ENCODE results near the gene NEDD4.
"Not testable (repeated sequence)": the region's sequence is repeated elsewhere in the genome, so short reads cannot be mapped to it uniquely, and the experiment has no call there.

NEDD4 gene

DNA sequence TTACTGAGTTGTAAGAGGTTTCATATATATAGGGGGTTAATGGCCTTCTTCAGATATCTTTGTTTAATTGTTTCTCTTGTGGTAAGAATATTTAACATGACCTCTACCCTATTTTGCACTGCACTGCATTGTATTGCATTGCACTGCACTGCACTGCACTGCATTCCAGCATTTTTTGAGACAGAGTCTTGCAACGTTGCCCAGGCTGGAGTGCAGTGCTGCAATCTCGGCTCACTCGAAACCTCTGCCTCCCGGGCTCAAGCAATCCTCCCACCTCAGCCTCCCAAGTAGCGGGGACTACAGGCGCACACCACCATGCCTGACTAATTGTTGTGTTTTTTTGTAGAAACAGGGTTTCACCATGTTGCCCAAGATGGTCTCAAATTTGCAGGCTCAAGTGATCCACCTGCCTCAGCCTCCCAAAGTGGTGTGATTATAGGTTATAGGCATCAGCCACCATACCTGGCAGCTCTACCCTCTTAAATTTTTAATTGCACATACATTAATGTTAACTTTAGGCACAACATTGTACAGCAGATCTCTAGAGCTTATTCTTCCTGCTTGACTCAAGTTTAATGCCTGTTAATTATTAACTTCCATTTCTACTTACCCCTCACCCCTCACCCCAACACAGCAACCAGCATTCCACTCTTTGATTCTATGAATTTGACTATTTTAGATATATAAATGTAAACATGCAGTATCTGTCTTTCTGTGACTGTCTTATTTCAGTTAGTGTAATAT lies 38.4 kb downstream of the NEDD4 start:
- H3K9ac ChIP-seq (ENCODE audit: low read length): no peak overlapping the region
- H4K91ac ChIP-seq (ENCODE audit: low read length): no peak overlapping the region
- 88% methylated on average over 4 of the region's 6 CpGs for WGBS
- no peak overlapping the region for H3K18ac ChIP-seq (ENCODE audit: low read depth in 1 of 2, low read length in 2 of 2)
- H2BK120ac ChIP-seq (ENCODE audit: low read depth, low read length): no peak overlapping the region
- H3K27me3 ChIP-seq (ENCODE audit: control insufficient read depth in 1 of 2, insufficient read depth in 1 of 2, low read length in 2 of 2): no peaks in the 10 kb centered on the region
- H3K9me3 ChIP-seq (ENCODE audit: control insufficient read depth, low read length): no peaks in the 10 kb centered on the region
- no peak overlapping the region for H3K27ac ChIP-seq (ENCODE audit: low read length, poor library complexity, severe bottlenecking)
- no peak overlapping the region for H2AFZ ChIP-seq (ENCODE audit: low read depth, low read length)
- no peak overlapping the region for H3K14ac ChIP-seq (ENCODE audit: low read length in 2 of 2)
- no peak overlapping the region for H2AK5ac ChIP-seq (ENCODE audit: low read length, severe bottlenecking)
- H3K79me1 ChIP-seq (replicated peaks; ENCODE audit: low read length, poor library complexity, severe bottlenecking): peaks cover 8% of the 10 kb centered on the region
- H3K36me3 ChIP-seq (ENCODE audit: control insufficient read depth in 1 of 2, insufficient read depth in 2 of 2, low read depth in 1 of 2, low read length in 2 of 2): peaks cover 0 to 2% of the 10 kb centered on the region in 2 experiments
- DNase-seq: no peak
- H3K4me3 ChIP-seq (ENCODE audit: insufficient read depth in 1 of 2, low read depth in 1 of 2, low read length in 2 of 2): no peak overlapping the region
- no peak overlapping the region for H2BK5ac ChIP-seq (ENCODE audit: low read depth, low read length, poor library complexity, severe bottlenecking)
- no peak overlapping the region for H2BK12ac ChIP-seq (ENCODE audit: low read length in 2 of 2)
- H2BK15ac ChIP-seq (ENCODE audit: low read depth, poor library complexity, severe bottlenecking): no peak overlapping the region
- H3K23ac ChIP-seq (ENCODE audit: low read length in 2 of 2): no peak overlapping the region
- H3K4ac ChIP-seq (ENCODE audit: low read depth in 1 of 2, low read length in 2 of 2): no peak overlapping the region
- H4K8ac ChIP-seq (ENCODE audit: low read length): no peak overlapping the region
- no peak overlapping the region for H3K4me2 ChIP-seq (ENCODE audit: low read length, poor library complexity, severe bottlenecking)
- H3K4me1 ChIP-seq (ENCODE audit: control insufficient read depth, insufficient read depth, low read depth, low read length): peaks cover 4% of the 10 kb centered on the region

GRCh38 chr15:55952501-55953274 lies 40.7 kb downstream of the NEDD4 start:
- H3K4me2 ChIP-seq (ENCODE audit: low read length, poor library complexity, severe bottlenecking); H3K23ac ChIP-seq (ENCODE audit: low read length in 2 of 2); H2AK5ac ChIP-seq (ENCODE audit: low read length, severe bottlenecking); H3K18ac ChIP-seq (ENCODE audit: low read depth in 1 of 2, low read length in 2 of 2); H2BK15ac ChIP-seq (ENCODE audit: low read depth, poor library complexity, severe bottlenecking); H4K8ac ChIP-seq (ENCODE audit: low read length); H4K91ac ChIP-seq (ENCODE audit: low read length); H3K4me1 ChIP-seq (ENCODE audit: control insufficient read depth, insufficient read depth, low read depth, low read length); H3K4me3 ChIP-seq (ENCODE audit: insufficient read depth in 1 of 2, low read depth in 1 of 2, low read length in 2 of 2); H3K4ac ChIP-seq (ENCODE audit: low read depth in 1 of 2, low read length in 2 of 2); H2AFZ ChIP-seq (ENCODE audit: low read depth, low read length); H3K9ac ChIP-seq (ENCODE audit: low read length); H2BK5ac ChIP-seq (ENCODE audit: low read depth, low read length, poor library complexity, severe bottlenecking); H3K79me1 ChIP-seq (replicated peaks; ENCODE audit: low read length, poor library complexity, severe bottlenecking); H2BK12ac ChIP-seq (ENCODE audit: low read length in 2 of 2); H3K27ac ChIP-seq (ENCODE audit: low read length, poor library complexity, severe bottlenecking); DNase-seq; H3K14ac ChIP-seq (ENCODE audit: low read length in 2 of 2); H3K27me3 ChIP-seq (ENCODE audit: control insufficient read depth in 1 of 2, insufficient read depth in 1 of 2, low read length in 2 of 2); H2BK120ac ChIP-seq (ENCODE audit: low read depth, low read length); H3K9me3 ChIP-seq (ENCODE audit: control insufficient read depth, low read length); H3K36me3 ChIP-seq (ENCODE audit: control insufficient read depth in 1 of 2, insufficient read depth in 2 of 2, low read depth in 1 of 2, low read length in 2 of 2): not testable (repeated sequence)
- WGBS: 96% methylated on average over 14 of the region's 14 CpGs

GRCh38 chr15:55944606-55945005 lies 48.8 kb downstream of the NEDD4 start:
- H3K27ac ChIP-seq (ENCODE audit: low read length, poor library complexity, severe bottlenecking); H2BK15ac ChIP-seq (ENCODE audit: low read depth, poor library complexity, severe bottlenecking); H3K23ac ChIP-seq (ENCODE audit: low read length in 2 of 2); DNase-seq; H3K27me3 ChIP-seq (ENCODE audit: control insufficient read depth in 1 of 2, insufficient read depth in 1 of 2, low read length in 2 of 2); H3K4ac ChIP-seq (ENCODE audit: low read depth in 1 of 2, low read length in 2 of 2); H3K4me1 ChIP-seq (ENCODE audit: control insufficient read depth, insufficient read depth, low read depth, low read length); H3K9ac ChIP-seq (ENCODE audit: low read length); H3K9me3 ChIP-seq (ENCODE audit: control insufficient read depth, low read length); H2BK5ac ChIP-seq (ENCODE audit: low read depth, low read length, poor library complexity, severe bottlenecking); H3K4me2 ChIP-seq (ENCODE audit: low read length, poor library complexity, severe bottlenecking); H3K79me1 ChIP-seq (replicated peaks; ENCODE audit: low read length, poor library complexity, severe bottlenecking); H2AK5ac ChIP-seq (ENCODE audit: low read length, severe bottlenecking); H4K8ac ChIP-seq (ENCODE audit: low read length); H3K14ac ChIP-seq (ENCODE audit: low read length in 2 of 2); H2BK12ac ChIP-seq (ENCODE audit: low read length in 2 of 2); H3K18ac ChIP-seq (ENCODE audit: low read depth in 1 of 2, low read length in 2 of 2); H4K91ac ChIP-seq (ENCODE audit: low read length); H2AFZ ChIP-seq (ENCODE audit: low read depth, low read length); H2BK120ac ChIP-seq (ENCODE audit: low read depth, low read length); H3K4me3 ChIP-seq (ENCODE audit: insufficient read depth in 1 of 2, low read depth in 1 of 2, low read length in 2 of 2): not testable (repeated sequence)
- H3K36me3 ChIP-seq (ENCODE audit: control insufficient read depth in 1 of 2, insufficient read depth in 2 of 2, low read depth in 1 of 2, low read length in 2 of 2): peaks cover 0 to 11% of the 10 kb centered on the region in 2 experiments
- 96% methylated on average over 2 of the region's 2 CpGs for WGBS

- H2AFZ ChIP-seq (ENCODE audit: low read depth, low read length): no peak overlapping the region
- H3K4me1 ChIP-seq (ENCODE audit: control insufficient read depth, insufficient read depth, low read depth, low read length): no peaks in the 10 kb centered on the region
- no peak for DNase-seq
- H3K27me3 ChIP-seq (ENCODE audit: control insufficient read depth in 1 of 2, insufficient read depth in 1 of 2, low read length in 2 of 2): no peaks in the 10 kb centered on the region
- peaks cover 15% of the 10 kb centered on the region for H3K9me3 ChIP-seq (ENCODE audit: control insufficient read depth, low read length)
- no peak overlapping the region for H4K91ac ChIP-seq (ENCODE audit: low read length)
- no peak overlapping the region for H2BK15ac ChIP-seq (ENCODE audit: low read depth, poor library complexity, severe bottlenecking)
- 83% methylated on average over 3 of the region's 4 CpGs for whole genome bisulfite sequencing
- no peak overlapping the region for H2AK5ac ChIP-seq (ENCODE audit: low read length, severe bottlenecking)
- no peak overlapping the region for H3K4ac ChIP-seq (ENCODE audit: low read depth in 1 of 2, low read length in 2 of 2)
- H3K27ac ChIP-seq (ENCODE audit: low read length, poor library complexity, severe bottlenecking): no peak overlapping the region
- H3K36me3 ChIP-seq (ENCODE audit: control insufficient read depth in 1 of 2, insufficient read depth in 2 of 2, low read depth in 1 of 2, low read length in 2 of 2): peaks cover 4 to 21% of the 10 kb centered on the region in 2 experiments
- no peak overlapping the region for H3K18ac ChIP-seq (ENCODE audit: low read depth in 1 of 2, low read length in 2 of 2)
- no peak overlapping the region for H3K4me2 ChIP-seq (ENCODE audit: low read length, poor library complexity, severe bottlenecking)
- H3K14ac ChIP-seq (ENCODE audit: low read length in 2 of 2): no peak overlapping the region
- H2BK12ac ChIP-seq (ENCODE audit: low read length in 2 of 2): no peak overlapping the region
- H3K23ac ChIP-seq (ENCODE audit: low read length in 2 of 2): no peak overlapping the region
- no peak overlapping the region for H4K8ac ChIP-seq (ENCODE audit: low read length)
- H3K4me3 ChIP-seq (ENCODE audit: insufficient read depth in 1 of 2, low read depth in 1 of 2, low read length in 2 of 2): no peak overlapping the region
- no peak overlapping the region for H2BK5ac ChIP-seq (ENCODE audit: low read depth, low read length, poor library complexity, severe bottlenecking)
- no peak overlapping the region for H3K9ac ChIP-seq (ENCODE audit: low read length)
- no peak overlapping the region for H2BK120ac ChIP-seq (ENCODE audit: low read depth, low read length)
- H3K79me1 ChIP-seq (replicated peaks; ENCODE audit: low read length, poor library complexity, severe bottlenecking): peaks cover 8% of the 10 kb centered on the region
These were observed 51.1 kb downstream of the NEDD4 start for GRCh38 chr15:55942332-55942731.

Measured in mesenchymal stem cell (in vitro differentiated cells and primary cell).